Neuronal stem cell (in vitro differentiated cells): ENCODE data around the gene IQCH.

Experiments used
- DNase-seq: peaks from one replicate; pipeline ENCODE4 v3.0.0-alpha.2; 2013; ENCODE audit warnings: low spot score
- H2AFZ ChIP-seq: one replicate; pipeline ENCODE4 v1.6.1; 2013; ENCODE audit warnings: mild to moderate bottlenecking, low read length, inconsistent platforms
- H2AK5ac ChIP-seq: 2 replicates; pipeline ENCODE4 v1.6.1; 2013; ENCODE audit warnings: low read depth, mild to moderate bottlenecking, inconsistent platforms, low read length, moderate library complexity, mixed read lengths
- H2BK120ac ChIP-seq: 2 replicates; pipeline ENCODE4 v1.6.1; 2013; ENCODE audit warnings: low read depth, mild to moderate bottlenecking, inconsistent platforms, low read length, moderate library complexity, mixed read lengths
- H2BK12ac ChIP-seq: one replicate; pipeline ENCODE4 v1.6.1; 2013; ENCODE audit warnings: low read length, inconsistent platforms
- H2BK15ac ChIP-seq: 2 replicates; pipeline ENCODE4 v1.6.1; 2013; ENCODE audit warnings: mild to moderate bottlenecking, low read length, inconsistent platforms, mixed read lengths
- H2BK5ac ChIP-seq: one replicate; pipeline ENCODE4 v1.6.1; 2013; ENCODE audit warnings: inconsistent platforms, mild to moderate bottlenecking, low read length, moderate library complexity
- H3K14ac ChIP-seq: one replicate; pipeline ENCODE4 v1.6.1; 2013; ENCODE audit warnings: low read length, inconsistent platforms
- H3K18ac ChIP-seq: 2 replicates; pipeline ENCODE4 v1.6.1; 2013; ENCODE audit warnings: low read length, inconsistent platforms
- H3K23ac ChIP-seq: 2 replicates; pipeline ENCODE4 v1.6.1; 2013; ENCODE audit warnings: low read depth, mild to moderate bottlenecking, mixed read lengths, low read length, inconsistent platforms; ENCODE audit not compliant: poor library complexity
- H3K27ac ChIP-seq: replicated peaks from 3 replicates; pipeline ENCODE4 v1.5.1; 2013; ENCODE audit warnings: low read length, inconsistent platforms
- H3K27me3 ChIP-seq, 3 experiments: 2 replicates each; pipeline ENCODE4 v1.6.1; 2013; ENCODE audit warnings: low read length in 3 of 3, mild to moderate bottlenecking in 2 of 3, inconsistent platforms in 1 of 3, low read depth in 1 of 3, mixed read lengths in 1 of 3, moderate library complexity in 1 of 3; ENCODE audit not compliant: control insufficient read depth in 3 of 3, insufficient read depth in 3 of 3
- H3K36me3 ChIP-seq, 2 donors: replicated peaks in 1 of 2; 2 replicates each; pipeline ENCODE4 v1.6.1; 2013; ENCODE audit warnings: low read length in 2 of 2; ENCODE audit not compliant: control insufficient read depth in 2 of 2, insufficient read depth in 2 of 2
- H3K4ac ChIP-seq: 2 replicates; pipeline ENCODE4 v1.6.1; 2013; ENCODE audit warnings: inconsistent platforms, mild to moderate bottlenecking, low read length, moderate library complexity
- H3K4me1 ChIP-seq, 2 donors: 1 replicate in 1 of 2; 2 replicates in 1 of 2; pipeline ENCODE4 v1.6.1; 2013; ENCODE audit warnings: low read length in 2 of 2, low read depth in 1 of 2; ENCODE audit not compliant: control insufficient read depth in 2 of 2, insufficient read depth in 1 of 2
- H3K4me2 ChIP-seq: one replicate; pipeline ENCODE4 v1.6.1; 2013; ENCODE audit warnings: mild to moderate bottlenecking, low read length, inconsistent platforms; ENCODE audit not compliant: insufficient read depth, poor library complexity, severe bottlenecking
- H3K4me3 ChIP-seq, 2 donors: 2 replicates each; pipeline ENCODE4 v1.5.1; 2013; ENCODE audit warnings: low read length in 2 of 2, mild to moderate bottlenecking in 2 of 2, inconsistent platforms in 1 of 2, moderate library complexity in 1 of 2
- H3K79me1 ChIP-seq: one replicate; pipeline ENCODE4 v1.6.1; 2013; ENCODE audit warnings: low read depth, mild to moderate bottlenecking, inconsistent platforms, low read length, moderate library complexity
- H3K9ac ChIP-seq: one replicate; pipeline ENCODE4 v1.6.1; 2013; ENCODE audit warnings: mild to moderate bottlenecking, low read depth, low read length, inconsistent platforms; ENCODE audit not compliant: poor library complexity
- H3K9me3 ChIP-seq, 2 donors: replicated peaks in 1 of 2; 2 replicates each; pipeline versions ENCODE3 to v1.6.1; 2013; ENCODE audit warnings: low read length in 2 of 2, mild to moderate bottlenecking in 2 of 2, inconsistent platforms in 1 of 2, low read depth in 1 of 2, mixed read lengths in 1 of 2, moderate library complexity in 1 of 2; ENCODE audit not compliant: control insufficient read depth in 2 of 2, insufficient read depth in 1 of 2
- H4K8ac ChIP-seq: one replicate; pipeline ENCODE4 v1.6.1; 2013; ENCODE audit warnings: low read depth, mild to moderate bottlenecking, inconsistent platforms, low read length, moderate library complexity
- H4K91ac ChIP-seq: one replicate; pipeline ENCODE4 v1.6.1; 2013; ENCODE audit warnings: low read length, low read depth, mild to moderate bottlenecking, inconsistent platforms; ENCODE audit not compliant: poor library complexity
- WGBS, 2 donors: extraction: QIAGEN DNeasy Blood & Tissue Kit; methylation state at CpG; one replicate each; pipeline ENCODE4 v1.1.7; 2013; ENCODE audit warnings: missing lambda C conversion rate in 2 of 2, mixed read lengths in 1 of 2; ENCODE audit not compliant: insufficient read length in 2 of 2, insufficient replicate concordance in 1 of 2; ENCODE audit errors: extremely low coverage in 2 of 2; 5-methylcytosine and 5-hydroxymethylcytosine counted together

Gene IQCH

GRCh38 chr15:67290319-67290718 lies 35.7 kb downstream of the IQCH start:
- Histone ChIP-seq H3K9ac (no peak overlapping the region), H4K8ac (no peak overlapping the region), H3K4ac (no peak overlapping the region), H3K4me1 (no peaks in the 10 kb centered on the region), H2AK5ac (no peak overlapping the region), H3K36me3 (no peaks in the 10 kb centered on the region), H3K14ac (no peak overlapping the region), H4K91ac (no peak overlapping the region), H2BK12ac (no peak overlapping the region), H3K9me3 (peaks cover 0 to 11% of the 10 kb centered on the region in 2 donors), H3K79me1 (no peaks in the 10 kb centered on the region), H3K27me3 (no peaks in the 10 kb centered on the region), H2BK5ac (no peak overlapping the region), H3K4me3 (no peak overlapping the region), H2BK15ac (no peak overlapping the region), H3K4me2 (no peak overlapping the region), H2BK120ac (no peak overlapping the region), H2AFZ (no peak overlapping the region), H3K27ac (no peak overlapping the region), H3K23ac (no peak overlapping the region), H3K18ac (no peak overlapping the region)
- no CpG with 5 or more reads among the region's 1 CpG for WGBS, 2 donors
- DNase-seq = no peak

- H4K91ac ChIP-seq = no peak overlapping the region
- H3K36me3 ChIP-seq = no peaks in the 10 kb centered on the region
- no peaks in the 10 kb centered on the region for H3K27me3 ChIP-seq
- H3K4ac ChIP-seq = no peak overlapping the region
- H3K4me3 ChIP-seq = no peak overlapping the region
- no peaks in the 10 kb centered on the region for H3K79me1 ChIP-seq
- no peak overlapping the region for H2BK120ac ChIP-seq
- no peak overlapping the region for H2BK12ac ChIP-seq
- peaks cover 0 to 4% of the 10 kb centered on the region in 2 donors for H3K4me1 ChIP-seq
- no peak for DNase-seq
- H3K9ac ChIP-seq = no peak overlapping the region
- H3K14ac ChIP-seq = no peak overlapping the region
- WGBS, 2 donors = no CpG with 5 or more reads among the region's 5 CpGs
- H3K4me2 ChIP-seq = no peak overlapping the region
- no peak overlapping the region for H2AK5ac ChIP-seq
- H2AFZ ChIP-seq = no peak overlapping the region
- H2BK15ac ChIP-seq = no peak overlapping the region
- no peak overlapping the region for H3K27ac ChIP-seq
- no peak overlapping the region for H3K18ac ChIP-seq
- H4K8ac ChIP-seq = no peak overlapping the region
- no peaks in the 10 kb centered on the region for H3K9me3 ChIP-seq
- no peak overlapping the region for H2BK5ac ChIP-seq
- H3K23ac ChIP-seq = no peak overlapping the region
Observed at GRCh38 chr15:67296188-67296587, 41.6 kb downstream of the IQCH start.

GRCh38 chr15:67296684-67297083 lies 42.1 kb downstream of the IQCH start:
- Histone ChIP-seq H2AK5ac (no peak overlapping the region), H3K4me1 (peaks cover 0 to 4% of the 10 kb centered on the region in 2 donors), H2BK120ac (no peak overlapping the region), H3K14ac (no peak overlapping the region), H2BK15ac (no peak overlapping the region), H3K36me3 (no peaks in the 10 kb centered on the region), H2BK12ac (no peak overlapping the region), H3K18ac (no peak overlapping the region), H4K8ac (no peak overlapping the region), H2BK5ac (no peak overlapping the region), H3K9me3 (no peaks in the 10 kb centered on the region), H3K79me1 (no peaks in the 10 kb centered on the region), H3K27me3 (no peaks in the 10 kb centered on the region), H3K27ac (no peak overlapping the region), H3K4ac (no peak overlapping the region), H3K4me2 (no peak overlapping the region), H4K91ac (no peak overlapping the region), H2AFZ (no peak overlapping the region), H3K4me3 (no peak overlapping the region), H3K9ac (no peak overlapping the region), H3K23ac (no peak overlapping the region)
- no CpG with 5 or more reads among the region's 1 CpG for WGBS, 2 donors
- DNase-seq = no peak

- Histone ChIP-seq H3K23ac (no peak overlapping the region), H3K18ac (no peak overlapping the region), H3K9ac (no peak overlapping the region), H3K4me2 (no peak overlapping the region), H2BK5ac (no peak overlapping the region), H4K91ac (no peak overlapping the region), H3K27me3 (no peaks in the 10 kb centered on the region), H3K27ac (no peak overlapping the region), H4K8ac (no peak overlapping the region), H2AFZ (no peak overlapping the region), H3K4me3 (no peak overlapping the region), H3K14ac (no peak overlapping the region), H3K79me1 (no peaks in the 10 kb centered on the region), H3K36me3 (no peaks in the 10 kb centered on the region), H2BK12ac (no peak overlapping the region), H3K4ac (no peak overlapping the region), H2BK120ac (no peak overlapping the region), H3K4me1 (peaks cover 0 to 4% of the 10 kb centered on the region in 2 donors), H3K9me3 (no peaks in the 10 kb centered on the region), H2BK15ac (no peak overlapping the region), H2AK5ac (no peak overlapping the region)
- DNase-seq = no peak
- no CpG with 5 or more reads among the region's 2 CpGs for WGBS, 2 donors
Observed at GRCh38 chr15:67300266-67301025, 45.9 kb downstream of the IQCH start.
